ENCODE results near the gene SEMA7A. TPM values are rescaled to one million over a fixed set of nuclear protein-coding genes. Genes with fewer than 3 reads are reported as not detected.
"Not testable (repeated sequence)": the region's sequence is repeated elsewhere in the genome, so short reads cannot be mapped to it uniquely, and the experiment has no call there.

The SEMA7A gene
- total and polyA plus RNA-seq, 4 donors = 0.54 to 4.1 (median 2.0) TPM

DNA sequence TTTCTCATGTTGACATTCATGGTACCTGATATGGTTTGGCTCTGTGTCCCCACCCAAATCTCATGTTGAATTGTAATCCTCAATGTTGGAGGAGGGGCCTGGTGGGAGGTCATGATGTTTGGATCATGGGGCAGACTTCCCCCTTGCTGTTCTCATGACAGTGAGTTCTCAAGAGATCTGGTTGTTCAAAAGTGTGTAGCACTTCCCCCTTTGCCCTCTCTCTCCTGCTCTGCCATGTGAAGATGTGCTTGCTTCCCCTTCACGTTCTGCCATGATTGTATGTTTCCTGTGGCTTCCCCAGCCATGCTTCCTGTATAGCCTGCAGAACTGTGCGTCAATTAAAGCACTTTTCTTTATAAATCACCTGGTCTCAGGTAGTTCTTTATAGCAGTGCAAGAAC, 30.5 kb upstream of the SEMA7A start:
- Histone ChIP-seq H3K36me3 (ENCODE audit: control insufficient read depth in 1 of 2, insufficient read depth in 2 of 2, low read length in 1 of 2) (no peaks in the 10 kb centered on the region), H3K27me3 (ENCODE audit: control insufficient read depth in 1 of 2, insufficient read depth in 2 of 2, low read length in 1 of 2) (no peaks in the 10 kb centered on the region), H3K27ac (ENCODE audit: low read depth in 1 of 2, low read length in 2 of 2) (no peak overlapping the region), H3K4me1 (ENCODE audit: control insufficient read depth in 1 of 2, insufficient read depth in 2 of 2, low read length in 2 of 2) (no peaks in the 10 kb centered on the region), H3K4me3 (ENCODE audit: low read length in 2 of 2) (no peak overlapping the region), H3K9me3 (ENCODE audit: control insufficient read depth, low read length) (no peaks in the 10 kb centered on the region)
- DNase-seq (no peak), ATAC-seq (ENCODE audit: low FRiP score) (no peak)
- intact Hi-C loops (cut with DNase I) = loop anchor here in 1 of 2 donors (5.0 kb wide), 1 partner anchor 168 kb away; no protein-coding TSS in a partner anchor
- WGBS, 2 donors = 85 to 93% methylated on average over 2 of the region's 2 CpGs

GRCh38 chr15:74463634-74464033, 29.9 kb upstream of the SEMA7A start:
- intact Hi-C loops (cut with DNase I) = loop anchor here in 1 of 2 donors (5.0 kb wide), 1 partner anchor 169 kb away; no protein-coding TSS in a partner anchor
- no peaks in the 10 kb centered on the region for H3K36me3 ChIP-seq (ENCODE audit: control insufficient read depth in 1 of 2, insufficient read depth in 2 of 2, low read length in 1 of 2)

GRCh38 chr15:74461847-74462511, 28.2 kb upstream of the SEMA7A start:
- intact Hi-C loops (cut with DNase I) = loop anchor here in 1 of 2 donors (5.0 kb wide), 1 partner anchor 170 kb away; no protein-coding TSS in a partner anchor
- Histone ChIP-seq H3K27ac (ENCODE audit: low read depth in 1 of 2, low read length in 2 of 2) (no peak overlapping the region), H3K36me3 (ENCODE audit: control insufficient read depth in 1 of 2, insufficient read depth in 2 of 2, low read length in 1 of 2) (no peaks in the 10 kb centered on the region), H3K4me3 (ENCODE audit: low read length in 2 of 2) (peak overlapping the region in 1 of 2 donors; percentile 61), H3K27me3 (ENCODE audit: control insufficient read depth in 1 of 2, insufficient read depth in 2 of 2, low read length in 1 of 2) (no peaks in the 10 kb centered on the region), H3K4me1 (ENCODE audit: control insufficient read depth in 1 of 2, insufficient read depth in 2 of 2, low read length in 2 of 2) (no peaks in the 10 kb centered on the region), H3K9me3 (ENCODE audit: control insufficient read depth, low read length) (no peaks in the 10 kb centered on the region)
- whole genome bisulfite sequencing, 2 donors = 27 to 29% methylated on average over 8 of the region's 8 CpGs
- DNase-seq (no peak), ATAC-seq (ENCODE audit: low FRiP score) (no peak)

More at GRCh38 chr15:74463634-74464033, 29.9 kb upstream of the SEMA7A start:
- DNase-seq (no peak), ATAC-seq (ENCODE audit: low FRiP score) (no peak)
- Histone ChIP-seq H3K27ac (ENCODE audit: low read depth in 1 of 2, low read length in 2 of 2) (no peak overlapping the region), H3K9me3 (ENCODE audit: control insufficient read depth, low read length) (no peaks in the 10 kb centered on the region), H3K4me3 (ENCODE audit: low read length in 2 of 2) (no peak overlapping the region), H3K27me3 (ENCODE audit: control insufficient read depth in 1 of 2, insufficient read depth in 2 of 2, low read length in 1 of 2) (no peaks in the 10 kb centered on the region), H3K4me1 (ENCODE audit: control insufficient read depth in 1 of 2, insufficient read depth in 2 of 2, low read length in 2 of 2) (no peaks in the 10 kb centered on the region)

DNA sequence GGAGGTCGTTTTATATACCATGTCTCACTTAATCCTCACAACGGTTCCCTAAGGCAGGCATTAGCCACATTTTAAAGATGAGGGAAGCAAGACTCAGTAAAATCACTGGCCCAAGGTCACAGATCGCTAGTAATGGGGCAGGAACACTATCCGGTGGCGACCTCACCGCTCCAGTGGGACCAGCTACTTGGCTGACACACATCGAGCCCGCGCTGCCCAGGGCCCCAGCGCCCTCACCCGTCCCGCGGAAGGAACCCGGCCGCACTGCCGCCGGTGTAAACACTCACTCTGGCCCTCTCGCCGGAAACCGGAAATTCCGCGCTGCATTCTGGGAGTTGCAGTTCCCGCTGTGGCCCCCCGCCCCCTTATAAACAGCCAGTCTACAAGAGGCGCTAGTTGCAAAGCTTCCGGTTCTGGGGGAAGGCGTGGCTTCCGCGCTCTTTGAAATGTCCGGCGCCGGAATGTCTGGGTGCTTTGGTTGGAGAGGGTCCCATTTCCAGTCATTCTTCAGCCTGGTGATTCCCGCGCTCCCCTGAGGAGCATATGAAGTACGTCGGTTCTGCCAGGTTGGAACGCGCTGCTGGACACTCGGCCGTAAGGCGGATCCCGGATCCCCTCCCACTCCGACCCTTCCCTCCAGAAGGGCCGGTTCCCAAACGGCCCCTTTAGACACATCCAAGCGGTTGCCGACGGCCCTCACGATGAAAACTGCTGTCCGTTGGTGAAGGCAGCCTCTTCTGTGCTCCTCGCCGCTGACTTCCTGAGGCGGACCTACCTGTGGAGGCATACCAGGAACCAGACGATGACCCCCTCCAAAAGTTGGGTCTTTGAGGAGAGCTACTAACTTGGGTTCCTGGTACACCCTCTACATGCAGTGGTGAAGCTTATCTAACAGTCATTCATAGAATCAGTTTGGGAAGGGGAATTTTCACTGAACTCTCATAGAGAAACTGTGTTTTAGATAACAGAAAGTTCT, 27.4 kb upstream of the SEMA7A start, which contains the start of gene UBL7:
Gene UBL7 (minus strand): TSS at position 290 of the 976 bp plus-strand sequence. CDS start 2,293 bp downstream, outside the sequence.
- H3K27ac ChIP-seq (ENCODE audit: low read depth in 1 of 2, low read length in 2 of 2) = peak within 1 kb of the TSS in 1 of 2 donors; percentile 45

DNA sequence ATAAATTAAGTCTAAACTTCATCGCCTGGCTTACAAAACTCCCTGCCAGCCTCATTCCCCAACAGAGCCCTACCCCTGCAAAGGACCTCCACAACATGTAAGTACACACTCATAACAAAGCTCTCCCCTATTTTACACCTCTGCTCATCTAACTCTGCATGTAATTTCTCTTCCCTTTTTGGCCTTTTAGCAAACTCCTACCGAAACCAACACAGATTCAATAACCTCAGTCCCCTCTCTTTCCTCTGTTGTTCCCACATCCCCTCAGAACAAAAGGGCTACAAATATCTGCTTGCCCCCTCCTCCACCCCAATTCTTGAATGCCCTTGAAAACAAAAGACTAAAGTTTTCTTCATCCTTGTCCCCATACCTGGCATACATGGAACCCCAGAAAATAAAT, 26.5 kb upstream of the SEMA7A start:
- Histone ChIP-seq H3K4me1 (ENCODE audit: control insufficient read depth in 1 of 2, insufficient read depth in 2 of 2, low read length in 2 of 2) (no peaks in the 10 kb centered on the region), H3K27me3 (ENCODE audit: control insufficient read depth in 1 of 2, insufficient read depth in 2 of 2, low read length in 1 of 2) (no peaks in the 10 kb centered on the region), H3K4me3 (ENCODE audit: low read length in 2 of 2) (peak overlapping the region; percentile 65 to 78), H3K9me3 (ENCODE audit: control insufficient read depth, low read length) (no peaks in the 10 kb centered on the region), H3K36me3 (ENCODE audit: control insufficient read depth in 1 of 2, insufficient read depth in 2 of 2, low read length in 1 of 2) (no peaks in the 10 kb centered on the region), H3K27ac (ENCODE audit: low read depth in 1 of 2, low read length in 2 of 2) (no peak overlapping the region)
- intact Hi-C loops (cut with DNase I) = loop anchor here in 1 of 2 donors (5.0 kb wide), 1 partner anchor 172 kb away; no protein-coding TSS in a partner anchor
- no peak for ATAC-seq (ENCODE audit: low FRiP score)
- WGBS, 2 donors = 42 to 55% methylated on average over 2 of the region's 2 CpGs
- DNase-seq = no peak

More for the DNA sequence above, 27.4 kb upstream of the SEMA7A start, which contains the start of gene UBL7:
- WGBS, 2 donors = 0% methylated on average over 54 of the region's 54 CpGs
- no peaks in the 10 kb centered on the region for H3K27me3 ChIP-seq (ENCODE audit: control insufficient read depth in 1 of 2, insufficient read depth in 2 of 2, low read length in 1 of 2)
- DNase-seq (peak; percentile 99), ATAC-seq (ENCODE audit: low FRiP score) (peak; percentile 99)
- H3K4me3 ChIP-seq (ENCODE audit: low read length in 2 of 2) = peak within 1 kb of the TSS; percentile 65 to 78
- intact Hi-C loops (cut with DNase I) = loop anchor here in 1 of 2 donors (5.0 kb wide), 1 partner anchor 171 kb away; no protein-coding TSS in a partner anchor
- no peaks in the 10 kb centered on the region for H3K36me3 ChIP-seq (ENCODE audit: control insufficient read depth in 1 of 2, insufficient read depth in 2 of 2, low read length in 1 of 2)
- no peaks in the 10 kb centered on the region for H3K9me3 ChIP-seq (ENCODE audit: control insufficient read depth, low read length)
- H3K4me1 ChIP-seq (ENCODE audit: control insufficient read depth in 1 of 2, insufficient read depth in 2 of 2, low read length in 2 of 2) = no peaks in the 10 kb centered on the region

- not testable (repeated sequence) for H3K27me3 ChIP-seq (ENCODE audit: control insufficient read depth in 1 of 2, insufficient read depth in 2 of 2, low read length in 1 of 2); H3K9me3 ChIP-seq (ENCODE audit: control insufficient read depth, low read length); DNase-seq; H3K4me3 ChIP-seq (ENCODE audit: low read length in 2 of 2); H3K4me1 ChIP-seq (ENCODE audit: control insufficient read depth in 1 of 2, insufficient read depth in 2 of 2, low read length in 2 of 2); H3K36me3 ChIP-seq (ENCODE audit: control insufficient read depth in 1 of 2, insufficient read depth in 2 of 2, low read length in 1 of 2); ATAC-seq (ENCODE audit: low FRiP score); H3K27ac ChIP-seq (ENCODE audit: low read depth in 1 of 2, low read length in 2 of 2)
- 92 to 95% methylated on average over 14 of the region's 14 CpGs for WGBS, 2 donors
- intact Hi-C loops (cut with DNase I) = loop anchor here in 1 of 2 donors (5.0 kb wide), 1 partner anchor 173 kb away; no protein-coding TSS in a partner anchor
Measured at GRCh38 chr15:74459798-74460197, 26.0 kb upstream of the SEMA7A start.

GRCh38 chr15:74458473-74458872, 24.7 kb upstream of the SEMA7A start:
- Histone ChIP-seq H3K36me3 (ENCODE audit: control insufficient read depth in 1 of 2, insufficient read depth in 2 of 2, low read length in 1 of 2) (peaks cover 0 to 1% of the 10 kb centered on the region in 2 donors), H3K4me1 (ENCODE audit: control insufficient read depth in 1 of 2, insufficient read depth in 2 of 2, low read length in 2 of 2) (no peaks in the 10 kb centered on the region), H3K27me3 (ENCODE audit: control insufficient read depth in 1 of 2, insufficient read depth in 2 of 2, low read length in 1 of 2) (no peaks in the 10 kb centered on the region), H3K27ac (ENCODE audit: low read depth in 1 of 2, low read length in 2 of 2) (no peak overlapping the region), H3K9me3 (ENCODE audit: control insufficient read depth, low read length) (no peaks in the 10 kb centered on the region), H3K4me3 (ENCODE audit: low read length in 2 of 2) (no peak overlapping the region)
- ATAC-seq (ENCODE audit: low FRiP score) (no peak), DNase-seq (no peak)
- intact Hi-C loops (cut with DNase I) = no loop called here
- WGBS, 2 donors = 90 to 95% methylated on average over 3 of the region's 3 CpGs

GRCh38 chr15:74457036-74457435, 23.3 kb upstream of the SEMA7A start:
- H3K27me3 ChIP-seq (ENCODE audit: control insufficient read depth in 1 of 2, insufficient read depth in 2 of 2, low read length in 1 of 2); intact Hi-C loops (cut with DNase I); H3K4me1 ChIP-seq (ENCODE audit: control insufficient read depth in 1 of 2, insufficient read depth in 2 of 2, low read length in 2 of 2); H3K27ac ChIP-seq (ENCODE audit: low read depth in 1 of 2, low read length in 2 of 2); ATAC-seq (ENCODE audit: low FRiP score); H3K9me3 ChIP-seq (ENCODE audit: control insufficient read depth, low read length); DNase-seq; H3K36me3 ChIP-seq (ENCODE audit: control insufficient read depth in 1 of 2, insufficient read depth in 2 of 2, low read length in 1 of 2); H3K4me3 ChIP-seq (ENCODE audit: low read length in 2 of 2): not testable (repeated sequence)
- WGBS, 2 donors = 95 to 97% methylated on average over 10 of the region's 10 CpGs
